Caco-2 (cell line): ENCODE measurements around the gene FOXO4. TPM values are rescaled to one million over a fixed set of nuclear protein-coding genes. Genes with fewer than 3 reads are reported as not detected.

ENCODE experiments used
- BruUV-seq: library from RNA; stranded (reverse); fragments of 400-500 nt; replicated peaks from 2 replicates; lab custom pipeline; 2021; lab: Mats Ljungman, UMichigan
- CTCF ChIA-PET: fragments of 300-600 bp; sonication (Branson Sonifier 250); formaldehyde crosslinking; loops from one replicate; lab custom pipeline; 2022; ENCODE audit warnings: antibody characterized with exemption; lab: Charles Lee
- POLR2A ChIA-PET: fragments of 300-600 bp; sonication (Branson Sonifier 250); formaldehyde crosslinking; loops from one replicate; lab custom pipeline; 2022; ENCODE audit warnings: antibody characterized with exemption; lab: Charles Lee
- DNase-seq, 2 experiments: peaks; one replicate each; pipeline versions ENCODE4 v3.0.0 to v3.0.0-alpha.2; 2020 to 2022
- H3K27me3 ChIP-seq: replicated peaks from 2 replicates; pipeline ENCODE4 v1.6.0; 2011; ENCODE audit warnings: low read length; ENCODE audit not compliant: control insufficient read depth, insufficient read depth
- H3K36me3 ChIP-seq: 2 replicates; pipeline ENCODE4 v1.5.1; 2011; ENCODE audit warnings: low read length; ENCODE audit not compliant: control insufficient read depth, insufficient read depth
- H3K4me1 ChIP-seq: fragments of 250-450 bp; sonication (Bioruptor Pico); 2 replicates; pipeline ENCODE4 v1.5.1; 2020; ENCODE audit warnings: mild to moderate bottlenecking
- H3K4me3 ChIP-seq: 2 replicates; pipeline ENCODE4 v1.5.1; 2011; ENCODE audit warnings: low read depth, mild to moderate bottlenecking, control low read depth, low read length
- H3K9me3 ChIP-seq: fragments of 250-450 bp; sonication (Bioruptor Pico); 2 replicates; pipeline ENCODE4 v1.5.1; 2020; ENCODE audit warnings: mild to moderate bottlenecking, moderate library complexity
- H3K27ac Mint-ChIP-seq: one replicate; pipeline ENCODE4 v1.8.0; 2022; ENCODE audit warnings: mixed read lengths; ENCODE audit not compliant: unreplicated experiment
- H3K27me3 Mint-ChIP-seq: one replicate; pipeline ENCODE4 v1.8.0; 2022; ENCODE audit warnings: mixed read lengths; ENCODE audit not compliant: insufficient read depth, unreplicated experiment
- H3K36me3 Mint-ChIP-seq: one replicate; pipeline ENCODE4 v1.8.0; 2022; ENCODE audit warnings: mild to moderate bottlenecking, mixed read lengths; ENCODE audit not compliant: insufficient read depth, unreplicated experiment
- H3K4me1 Mint-ChIP-seq: one replicate; pipeline ENCODE4 v1.8.0; 2022; ENCODE audit warnings: low read depth, mixed read lengths; ENCODE audit not compliant: unreplicated experiment
- H3K4me3 Mint-ChIP-seq: one replicate; pipeline ENCODE4 v1.8.0; 2022; ENCODE audit warnings: mild to moderate bottlenecking, moderate library complexity, mixed read lengths; ENCODE audit not compliant: unreplicated experiment
- H3K9me3 Mint-ChIP-seq: one replicate; pipeline ENCODE4 v1.8.0; 2022; ENCODE audit warnings: mixed read lengths; ENCODE audit not compliant: unreplicated experiment
- CTCF ChIP-seq, 2 experiments: fragments of 200-600 bp in 1 of 2; IDR thresholded peaks; 1 replicate in 1 of 2; 2 replicates in 1 of 2; pipeline versions ENCODE4 v1.5.1 to v1.8.0; 2011 to 2022; ENCODE audit warnings: antibody characterized with exemption in 1 of 2, control low read depth in 1 of 2, inconsistent platforms in 1 of 2, low read depth in 1 of 2, low read length in 1 of 2, mild to moderate bottlenecking in 1 of 2, moderate library complexity in 1 of 2; ENCODE audit not compliant: insufficient read depth in 1 of 2, severe bottlenecking in 1 of 2, unreplicated experiment in 1 of 2
- intact Hi-C: fragments of 100-400 bp; cut with micrococcal nuclease; formaldehyde crosslinking; loops from one replicate; pipeline ENCODE4 v1.10.0; 2022; ENCODE audit not compliant: unreplicated experiment
- total RNA-seq: library from RNA; stranded (reverse); gene quantifications from 2 replicates; pipeline ENCODE4 v1.2.3, GENCODE V29; 2022

FOXO4 gene
- total RNA-seq, 1 experiment from 2014 or later: 17.4 TPM

GRCh38 chrX:71140440-71140839 lies 44.8 kb downstream of the FOXO4 start:
- no TSS peak for BruUV-seq
- CTCF ChIA-PET: no interaction called here
- H3K27ac Mint-ChIP-seq: no peak overlapping the region

DNA sequence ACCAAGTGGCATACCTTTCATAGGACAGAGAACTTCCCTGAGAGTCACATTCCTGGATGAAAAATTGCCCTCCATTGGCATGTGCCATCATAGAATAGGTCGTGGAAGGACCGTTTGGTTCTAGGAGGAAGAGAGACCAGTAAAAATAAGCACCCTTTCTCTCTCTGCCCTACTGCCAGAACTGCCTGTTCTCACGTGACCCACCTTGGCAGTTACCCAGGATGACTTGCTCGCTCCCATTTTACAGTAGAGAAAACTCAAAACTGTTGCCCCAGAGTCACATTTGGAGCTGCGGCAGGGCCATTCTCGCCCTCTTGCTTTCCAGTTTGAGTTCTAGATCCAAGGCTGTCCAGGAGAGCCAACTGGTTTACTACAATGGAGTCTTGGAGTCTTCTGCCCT lies 47.9 kb downstream of the FOXO4 start:
- H3K36me3 Mint-ChIP-seq: peaks cover 28% of the 10 kb centered on the region
- TF ChIP-seq CTCF (IDR thresholded peaks at IDR 0.05; ENCODE audit: insufficient read depth in 1 of 2, low read depth in 1 of 2, low read length in 1 of 2, severe bottlenecking in 1 of 2, unreplicated experiment in 1 of 2): no peak
- no peaks in the 10 kb centered on the region for H3K27me3 Mint-ChIP-seq
- ChIA-PET POLR2A (no interaction called here), CTCF (no interaction called here)
- Histone ChIP-seq H3K4me3 (no peak overlapping the region), H3K27me3 (no peaks in the 10 kb centered on the region), H3K4me1 (no peaks in the 10 kb centered on the region), H3K36me3 (no peaks in the 10 kb centered on the region; the same call in 1 of the 2 replicates), H3K9me3 (no peaks in the 10 kb centered on the region)
- no peaks in the 10 kb centered on the region for H3K9me3 Mint-ChIP-seq
- H3K27ac Mint-ChIP-seq: no peak overlapping the region
- no peak overlapping the region for H3K4me3 Mint-ChIP-seq
- no peak for DNase-seq
- no TSS peak for BruUV-seq
- H3K4me1 Mint-ChIP-seq: no peaks in the 10 kb centered on the region
- intact Hi-C loops: no loop called here

More at GRCh38 chrX:71140440-71140839, 44.8 kb downstream of the FOXO4 start:
- H3K4me3 Mint-ChIP-seq: no peak overlapping the region
- Histone ChIP-seq H3K9me3 (no peaks in the 10 kb centered on the region), H3K27me3 (no peaks in the 10 kb centered on the region), H3K4me1 (no peaks in the 10 kb centered on the region), H3K36me3 (peaks cover 2% of the 10 kb centered on the region), H3K4me3 (no peak overlapping the region)
- no peaks in the 10 kb centered on the region for H3K4me1 Mint-ChIP-seq
- POLR2A ChIA-PET: no interaction called here
- no peaks in the 10 kb centered on the region for H3K9me3 Mint-ChIP-seq
- intact Hi-C loops: no loop called here
- peaks cover 42% of the 10 kb centered on the region for H3K36me3 Mint-ChIP-seq
- no peak for TF ChIP-seq CTCF (IDR thresholded peaks at IDR 0.05; ENCODE audit: insufficient read depth in 1 of 2, low read depth in 1 of 2, low read length in 1 of 2, severe bottlenecking in 1 of 2, unreplicated experiment in 1 of 2)
- no peaks in the 10 kb centered on the region for H3K27me3 Mint-ChIP-seq
- DNase-seq: no peak

GRCh38 chrX:71144651-71145050 lies 49.0 kb downstream of the FOXO4 start, which contains the start of gene NLGN3:
Gene NLGN3, plus strand, starts transcription at chrX:71144841. Its CDS starts 2,909 bp downstream, at chrX:71147750.
- Histone ChIP-seq H3K4me1 (no peaks in the 10 kb centered on the region), H3K27me3 (no peaks in the 10 kb centered on the region), H3K36me3 (no peaks in the 10 kb centered on the region; the same call in 1 of the 2 replicates), H3K4me3 (no peak within 1 kb of the TSS; the same call in 1 of the 2 replicates), H3K9me3 (no peaks in the 10 kb centered on the region)
- Mint-ChIP-seq H3K4me3 (peak within 1 kb of the TSS; percentile 63), H3K9me3 (no peaks in the 10 kb centered on the region), H3K36me3 (peaks cover 19% of the 10 kb centered on the region), H3K27me3 (no peaks in the 10 kb centered on the region), H3K27ac (no peak within 1 kb of the TSS), H3K4me1 (no peaks in the 10 kb centered on the region)
- TF ChIP-seq CTCF (IDR thresholded peaks at IDR 0.05; ENCODE audit: insufficient read depth in 1 of 2, low read depth in 1 of 2, low read length in 1 of 2, severe bottlenecking in 1 of 2, unreplicated experiment in 1 of 2): no peak
- intact Hi-C loops: no loop called here
- POLR2A ChIA-PET: no interaction called here
- CTCF ChIA-PET: no interaction called here
- no peak for DNase-seq
- BruUV-seq: no TSS peak
